ENCODE measurements around the gene LMOD1.
A peak's percentile ranks its signal among the peaks of the same experiment; 100 is the strongest.
"Not testable (repeated sequence)": the region's sequence is repeated elsewhere in the genome, so short reads cannot be mapped to it uniquely, and the experiment has no call there.

The LMOD1 gene

DNA sequence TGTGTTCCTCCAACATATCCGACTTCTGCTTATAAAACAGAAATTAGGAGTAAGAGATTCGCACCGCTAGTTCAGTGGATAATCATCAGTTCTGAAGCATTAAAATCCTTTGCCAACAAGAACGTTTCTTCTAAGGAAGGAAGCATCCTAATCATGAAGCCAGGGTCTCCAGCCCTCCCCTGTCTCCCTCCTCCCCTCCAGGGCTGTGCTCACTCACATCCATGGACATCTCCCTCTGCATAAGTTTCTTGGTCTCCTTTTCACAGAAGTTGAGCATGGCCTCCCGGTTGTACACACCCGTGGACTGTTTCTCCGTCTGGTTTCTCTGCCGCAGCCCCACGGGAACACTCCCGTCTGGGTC lies 505 bp downstream of the LMOD1 start:
- DNase-seq, result no peak

DNA sequence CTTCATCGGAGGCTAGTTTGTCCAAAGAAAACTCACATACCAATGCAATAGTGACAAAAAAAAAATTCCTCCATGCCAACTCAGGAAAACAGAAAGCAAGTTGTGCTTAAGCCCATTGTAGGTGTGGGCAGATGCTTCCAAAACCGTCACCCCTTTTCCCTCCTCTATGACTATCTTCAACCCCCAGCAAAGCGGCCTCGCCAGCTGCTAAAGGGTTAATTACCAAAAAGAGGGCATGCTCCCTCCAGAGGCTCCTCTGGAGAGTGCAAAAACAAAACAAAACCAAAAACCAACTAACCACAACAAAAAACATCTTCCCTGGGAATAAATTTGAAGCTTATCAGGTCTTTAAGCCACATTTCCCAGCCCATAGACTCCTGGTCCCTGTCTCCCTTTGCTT lies 1.2 kb downstream of the LMOD1 start:
- no peak for DNase-seq

DNA sequence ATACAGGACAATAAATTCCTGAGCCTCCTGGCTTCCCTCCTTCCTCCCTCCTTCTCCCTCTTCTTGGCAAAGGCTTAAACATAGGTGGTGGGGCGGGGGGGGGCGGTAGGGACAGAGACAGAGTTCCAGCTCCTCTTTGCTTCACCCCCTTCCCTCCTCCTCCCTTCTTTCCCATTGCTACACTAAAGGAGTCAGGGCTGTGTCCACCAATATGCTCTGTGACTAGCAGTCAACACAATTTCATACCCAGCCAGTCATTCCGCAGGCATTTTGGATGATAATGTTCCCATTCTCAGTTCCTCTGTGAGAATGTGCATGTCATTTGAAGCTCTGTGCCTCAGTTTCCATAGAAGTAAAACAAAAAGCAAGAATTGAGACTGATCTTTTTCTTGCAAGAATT lies 1.7 kb downstream of the LMOD1 start:
- DNase-seq, result no peak

DNA sequence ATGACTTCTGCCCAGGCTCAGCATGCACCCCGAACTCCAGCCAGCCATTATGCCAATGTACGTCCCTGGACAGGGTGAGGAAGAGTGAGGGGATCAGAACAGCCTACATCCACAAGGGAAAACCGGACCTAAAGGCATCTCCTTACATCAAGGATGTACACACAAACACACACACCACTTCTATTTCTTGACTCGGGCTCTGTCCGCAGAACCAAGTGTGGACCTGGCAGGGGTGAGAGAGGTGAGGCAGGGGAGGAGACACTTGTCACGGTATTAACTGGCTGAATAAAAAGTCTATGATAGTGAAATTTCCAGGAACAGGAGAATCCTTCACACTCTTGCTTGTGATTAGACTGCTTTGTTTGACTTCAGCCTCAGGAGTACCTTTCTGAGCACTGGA lies 2.3 kb downstream of the LMOD1 start:
- no peak for DNase-seq

DNA sequence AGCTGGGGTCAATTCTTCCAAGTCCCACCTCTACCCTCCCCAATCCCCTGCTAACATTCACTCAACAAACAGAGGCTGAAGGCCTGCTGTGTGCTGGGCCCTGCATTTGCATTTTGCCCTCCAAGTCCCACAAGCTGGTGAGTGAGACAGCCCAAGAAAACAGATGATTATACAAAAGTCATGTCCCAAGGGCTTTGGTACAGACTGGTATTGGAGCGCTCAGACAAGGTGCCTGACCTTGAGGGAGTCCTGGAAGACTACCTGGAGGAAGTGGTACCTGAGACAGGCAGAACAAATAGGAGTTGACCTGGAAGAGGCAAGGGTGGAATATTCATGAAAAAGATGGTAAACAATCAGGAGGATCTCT lies 4.2 kb downstream of the LMOD1 start:
- no peak for DNase-seq

DNA sequence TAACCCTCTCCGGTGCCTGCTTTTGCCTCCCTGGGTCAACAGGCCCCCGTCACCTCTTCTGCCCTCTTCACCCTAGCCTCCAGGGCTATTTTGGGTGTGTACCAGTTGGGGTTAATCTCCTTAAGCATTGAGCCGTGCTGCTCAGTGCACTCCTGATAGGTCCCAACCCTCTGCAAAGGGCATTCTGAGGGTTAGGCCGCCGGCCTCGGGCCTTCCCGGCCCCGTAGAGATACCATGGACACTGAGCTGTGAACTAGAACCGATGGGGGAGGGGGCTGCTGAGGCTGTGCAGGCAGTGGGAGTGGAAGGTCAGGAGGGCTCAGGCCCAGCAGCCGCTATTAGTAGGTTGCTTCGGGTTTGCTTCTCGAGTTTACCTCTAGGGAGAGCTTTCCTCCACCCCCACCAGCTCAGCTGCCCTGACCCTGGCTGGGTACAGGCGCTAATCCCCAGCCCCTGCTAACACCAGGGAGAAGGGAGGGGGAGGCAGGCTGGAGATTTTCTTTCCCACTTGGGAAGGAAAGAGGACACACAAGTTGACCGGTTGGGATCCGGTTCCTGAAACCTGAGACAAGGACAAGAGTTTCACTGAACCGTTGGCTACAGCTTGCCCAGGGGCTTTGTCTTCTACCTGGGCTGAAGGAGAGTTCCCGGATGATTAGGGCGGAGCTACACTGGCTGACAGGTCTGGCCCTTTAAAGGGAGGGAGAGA lies 4.8 kb downstream of the LMOD1 start:
- no peak for DNase-seq

DNA sequence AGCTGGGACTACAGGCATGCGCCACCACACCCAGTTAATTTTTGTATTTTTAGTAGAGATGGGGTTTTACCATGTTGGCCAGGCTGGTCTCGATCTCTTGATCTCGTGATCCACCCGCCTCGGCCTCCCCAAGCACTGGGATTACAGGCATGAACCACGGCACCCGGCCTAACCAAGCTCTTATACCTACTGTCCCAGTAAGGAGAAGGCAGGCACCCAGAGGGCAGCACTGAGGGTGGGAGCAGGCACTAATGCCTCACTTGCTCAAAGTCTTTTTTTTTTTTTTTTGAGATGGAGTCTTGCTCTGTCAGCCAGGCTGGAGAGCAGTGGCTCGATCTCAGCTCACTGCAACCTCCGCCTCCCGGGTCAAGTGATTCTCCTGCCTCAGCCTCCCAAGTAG lies 6.0 kb downstream of the LMOD1 start:
- not testable (repeated sequence) for DNase-seq

DNA sequence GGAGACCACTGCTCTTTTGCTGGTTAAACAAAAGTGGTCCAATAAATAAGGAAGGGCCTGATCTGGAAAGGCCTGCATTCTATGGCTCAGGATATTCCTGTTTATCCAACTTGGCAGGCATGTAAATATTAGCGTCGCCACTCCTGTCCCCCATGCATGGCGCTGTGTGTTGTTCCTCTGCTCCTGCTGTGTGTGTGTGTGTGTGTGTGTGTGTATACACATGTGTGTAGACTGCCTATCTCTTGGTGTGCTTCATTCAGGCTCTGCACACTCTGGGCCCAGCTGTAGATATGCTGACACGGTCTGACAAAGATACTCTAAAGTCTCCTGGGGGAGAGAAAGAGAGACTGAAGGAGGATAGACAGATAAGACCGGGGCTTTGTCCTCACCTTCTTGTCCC lies 6.8 kb downstream of the LMOD1 start:
- DNase-seq, result no peak

DNA sequence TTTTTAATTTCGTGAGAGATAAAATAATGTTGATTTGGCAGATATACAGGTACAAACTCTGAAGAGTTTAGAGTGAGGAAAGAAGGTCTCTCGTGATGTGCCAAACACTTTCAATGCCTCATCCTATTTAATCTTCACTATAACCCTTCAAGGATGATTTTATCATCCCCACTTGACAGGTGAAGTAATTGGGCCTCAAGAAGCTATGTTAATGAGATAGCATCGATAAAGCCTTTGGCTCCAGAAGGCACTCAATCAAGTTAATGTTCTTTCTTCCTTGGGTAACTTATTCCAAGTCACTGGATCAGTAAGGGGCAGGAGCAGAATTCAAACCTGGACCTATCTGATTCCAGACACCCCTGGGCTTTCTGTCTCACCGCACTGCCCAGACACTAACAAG lies 7.2 kb downstream of the LMOD1 start:
- DNase-seq, result no peak

DNA sequence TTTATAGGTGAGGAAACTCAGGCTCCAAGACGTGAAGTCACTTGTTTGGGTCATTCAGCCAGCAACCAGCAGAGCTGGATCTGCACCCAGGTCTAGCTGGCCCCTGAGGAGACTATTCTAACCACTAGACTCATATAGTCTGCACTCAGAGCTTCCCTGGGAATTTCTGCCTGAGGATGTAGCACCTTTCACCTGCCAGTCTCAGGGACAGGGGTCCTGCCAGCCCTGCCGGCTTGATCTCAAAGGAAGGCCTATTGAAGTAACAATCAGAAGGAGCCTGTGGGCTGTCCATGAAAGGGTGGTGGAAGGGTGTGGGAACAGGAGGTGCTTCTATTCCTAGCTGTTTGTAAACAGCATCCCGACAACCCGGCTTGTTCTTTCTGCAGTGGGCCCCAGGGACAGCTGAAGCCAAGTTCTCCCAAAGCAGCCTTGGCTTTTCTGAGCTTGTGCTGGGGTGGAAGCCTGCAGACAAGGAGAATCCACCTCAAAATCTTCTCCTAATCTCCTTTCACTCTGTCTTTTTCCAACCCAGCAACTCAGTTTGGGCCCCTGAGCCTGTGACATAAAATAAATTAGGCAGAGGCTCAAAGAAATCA lies 7.8 kb downstream of the LMOD1 start:
- DNase-seq, result no peak

DNA sequence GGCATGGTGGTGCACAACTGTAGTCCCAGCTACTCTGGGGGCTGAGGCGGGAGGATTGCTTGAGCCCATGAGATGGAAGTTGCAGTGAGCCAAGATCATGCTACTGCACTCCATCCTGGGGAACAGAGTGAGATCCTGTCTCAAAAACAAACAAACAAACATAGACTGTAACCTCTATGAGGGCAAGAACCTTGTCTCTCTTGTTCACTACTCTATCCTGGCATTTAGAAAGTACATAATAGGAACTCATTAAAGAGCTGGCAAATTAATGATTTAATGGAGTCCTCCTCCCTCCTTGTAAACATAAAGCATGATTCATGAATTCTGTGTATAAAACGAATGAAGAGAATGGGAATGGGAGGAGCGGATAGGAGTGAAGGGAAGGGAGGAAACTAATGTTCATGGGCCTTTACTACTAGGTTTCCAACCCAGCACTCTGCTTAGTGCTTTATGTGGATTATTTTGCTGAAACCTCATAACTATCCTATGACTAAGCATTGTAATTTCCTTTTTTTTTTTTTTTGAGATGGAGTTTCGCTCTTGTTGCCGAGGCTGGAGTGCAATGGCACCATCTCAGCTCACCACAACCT lies 8.6 kb downstream of the LMOD1 start:
- no peak for DNase-seq

DNA sequence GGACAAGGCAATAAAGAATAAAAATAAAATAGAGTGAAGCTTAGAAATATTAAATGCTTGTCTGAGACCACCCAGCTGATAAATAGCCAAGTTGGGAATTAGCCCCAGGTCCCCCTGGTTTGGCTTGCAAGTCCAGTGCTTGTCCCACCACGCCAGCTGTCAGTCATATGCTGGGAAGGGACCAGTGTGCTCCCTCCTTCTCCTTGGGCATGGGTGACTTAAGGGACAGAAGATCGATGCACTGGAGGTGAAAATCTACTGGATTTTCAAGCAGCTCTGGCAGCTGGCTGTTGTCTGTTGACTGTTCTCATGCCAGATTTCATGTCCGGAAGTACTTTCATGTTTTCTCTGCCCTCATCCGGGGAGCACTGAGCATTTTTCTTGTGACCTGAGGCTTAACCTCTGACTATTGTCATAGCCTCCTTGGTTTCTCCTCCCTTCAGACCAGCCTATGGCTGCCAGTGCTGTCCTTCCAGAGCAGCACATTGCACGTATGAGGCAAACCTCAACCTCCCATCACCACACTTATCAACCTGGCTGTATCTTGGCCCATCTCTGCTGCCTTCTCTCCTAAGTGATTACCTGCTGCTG lies 12.4 kb downstream of the LMOD1 start:
- no peak for DNase-seq

DNA sequence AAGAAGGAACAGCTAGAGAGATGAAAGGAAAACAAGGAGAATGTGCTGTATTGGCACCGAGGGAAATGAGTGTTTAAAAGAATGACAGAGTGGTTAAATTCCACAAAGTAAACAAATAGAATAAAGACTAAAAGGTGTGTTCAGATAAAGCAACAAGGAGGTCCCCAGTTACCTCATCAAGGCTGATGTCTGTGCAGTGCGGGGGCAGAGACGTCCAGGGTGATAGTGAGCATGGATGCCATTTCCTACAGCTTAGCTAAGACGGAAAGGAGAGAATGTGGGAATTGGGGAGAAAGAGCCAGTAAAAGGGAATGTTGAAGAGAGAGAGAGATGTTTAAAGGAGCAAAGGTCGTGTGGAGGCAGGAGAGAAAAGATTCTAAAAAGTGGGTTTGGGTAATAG lies 15.5 kb downstream of the LMOD1 start:
- DNase-seq, result no peak

DNA sequence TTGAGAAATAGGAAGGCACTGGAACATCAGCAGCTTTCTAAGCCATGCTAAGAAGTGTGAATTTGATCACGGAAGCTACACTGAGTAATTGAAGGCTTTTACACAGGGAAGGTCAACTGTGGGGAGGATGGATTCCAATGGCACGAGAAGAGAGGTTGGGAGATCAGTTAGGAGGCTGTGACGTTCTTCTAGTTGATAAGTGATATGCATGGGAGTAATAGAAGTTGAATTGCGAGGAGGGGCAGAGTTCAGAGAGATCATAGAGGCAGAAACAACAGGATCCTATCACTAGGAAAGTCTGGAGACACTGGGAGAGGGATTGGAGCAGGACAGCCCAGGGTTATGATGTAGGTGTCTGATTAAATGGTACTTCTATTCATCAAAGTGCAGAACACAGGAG lies 16.2 kb downstream of the LMOD1 start:
- DNase-seq, result no peak

DNA sequence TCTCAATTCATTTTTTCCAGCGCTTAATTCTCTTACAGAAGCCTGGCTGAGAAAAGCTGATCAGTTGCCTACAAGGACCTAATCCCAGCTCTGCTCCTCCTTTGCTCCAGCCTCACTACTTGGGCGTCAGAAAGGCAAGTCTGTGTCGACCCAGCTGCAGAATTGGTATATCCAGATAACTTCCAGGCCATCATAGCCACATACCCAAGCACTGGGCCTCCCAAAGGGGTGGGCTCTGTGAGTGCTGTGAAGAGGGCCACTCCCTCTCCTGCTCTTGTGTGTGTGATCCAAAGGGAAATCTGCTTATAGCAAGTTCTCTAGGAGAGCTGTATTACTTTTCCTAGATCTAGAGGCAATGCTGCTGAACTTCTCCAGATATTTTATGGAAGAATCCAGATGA lies 18.1 kb downstream of the LMOD1 start:
- DNase-seq, result no peak

DNA sequence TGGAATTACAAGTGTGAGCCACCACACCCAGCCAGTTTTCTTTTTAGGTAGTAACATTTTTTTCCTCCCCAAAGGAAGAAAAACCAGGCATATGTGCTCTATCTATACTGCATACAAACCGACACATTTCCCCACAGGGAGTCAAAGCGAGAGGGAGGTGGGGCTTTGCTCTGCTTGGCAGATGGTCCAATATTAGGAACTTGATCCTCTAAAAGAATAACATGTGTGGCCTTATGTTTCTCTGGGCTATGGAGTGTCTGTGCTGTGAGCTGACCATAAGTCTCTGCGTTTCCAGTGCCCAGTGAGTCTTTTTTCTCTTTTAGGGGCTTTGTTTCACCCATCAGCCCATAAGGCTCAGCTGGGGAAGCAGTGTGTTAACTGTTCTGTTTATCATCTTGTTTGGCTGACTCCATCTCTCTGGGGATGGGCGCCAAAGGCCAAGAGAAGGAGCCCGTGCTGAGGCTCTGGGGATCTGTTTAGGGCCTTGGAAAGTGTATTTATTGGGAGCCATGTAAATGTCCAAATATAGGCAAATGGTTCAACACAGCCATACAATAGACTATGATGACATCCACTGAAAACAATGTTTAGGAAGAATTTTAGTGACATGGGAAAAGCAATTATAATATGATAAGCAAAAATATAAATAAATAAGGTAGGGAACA lies 20.2 kb downstream of the LMOD1 start:
- no peak for DNase-seq

DNA sequence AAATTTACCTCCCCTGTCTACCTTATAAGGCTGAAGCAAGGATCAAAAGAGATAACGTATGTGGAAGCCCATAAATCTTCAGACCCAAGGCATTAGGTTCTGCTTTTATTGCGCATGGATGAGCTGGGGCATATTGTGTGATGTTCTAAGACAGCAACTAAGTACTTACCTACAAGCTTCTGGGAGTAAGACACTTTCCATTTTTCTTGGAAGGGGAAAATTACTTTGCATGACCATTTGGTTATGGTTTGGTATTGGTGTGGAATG lies 21.1 kb downstream of the LMOD1 start:
- no peak for DNase-seq

DNA sequence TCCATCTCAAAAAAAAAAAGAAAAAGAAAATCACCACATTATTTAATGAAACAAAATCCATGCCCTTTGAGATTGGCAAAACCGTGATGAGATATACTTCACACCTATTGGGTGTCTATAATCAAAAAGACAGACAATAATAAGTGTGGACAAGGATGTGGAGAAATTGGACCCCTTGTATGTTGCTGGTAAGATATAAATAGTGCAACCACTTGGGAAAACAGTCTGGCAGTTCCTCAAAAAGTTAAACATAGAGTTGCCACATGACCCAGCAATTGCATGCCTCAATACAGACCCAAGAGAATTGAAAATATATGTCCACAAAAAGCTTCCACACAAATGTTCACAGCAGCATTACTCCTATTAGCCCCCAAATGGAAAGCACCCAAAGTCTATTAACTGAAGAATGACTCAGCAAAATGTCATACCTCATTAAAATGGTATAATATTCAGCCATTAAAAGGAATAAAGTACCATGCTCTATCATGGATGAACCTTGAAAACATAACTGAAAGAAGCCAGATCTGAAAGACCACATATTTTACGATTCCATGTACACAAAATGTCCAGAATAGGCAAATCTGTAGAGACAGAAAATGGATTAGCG lies 24.3 kb downstream of the LMOD1 start:
- DNase-seq, result no peak

DNA sequence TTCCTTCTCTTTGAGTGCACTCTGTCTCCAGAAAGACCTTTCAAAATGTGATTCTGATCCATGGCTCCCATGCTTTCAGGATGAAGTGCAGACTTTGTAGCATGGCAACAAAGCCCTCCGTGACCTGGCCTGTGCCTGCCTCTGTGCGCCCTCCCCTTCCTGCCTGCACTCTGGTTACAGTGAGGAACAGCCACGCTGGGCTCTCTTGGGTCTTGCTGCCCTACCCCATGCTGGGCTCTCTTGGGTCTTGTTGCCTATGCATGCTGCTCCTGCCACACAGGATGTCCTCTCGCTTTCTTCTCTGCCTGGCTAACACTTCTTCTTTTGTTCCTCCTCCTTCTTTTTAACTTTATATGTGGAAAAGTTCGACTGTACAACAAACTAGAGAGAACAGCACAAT lies 28.0 kb downstream of the LMOD1 start:
- DNase-seq, result no peak

DNA sequence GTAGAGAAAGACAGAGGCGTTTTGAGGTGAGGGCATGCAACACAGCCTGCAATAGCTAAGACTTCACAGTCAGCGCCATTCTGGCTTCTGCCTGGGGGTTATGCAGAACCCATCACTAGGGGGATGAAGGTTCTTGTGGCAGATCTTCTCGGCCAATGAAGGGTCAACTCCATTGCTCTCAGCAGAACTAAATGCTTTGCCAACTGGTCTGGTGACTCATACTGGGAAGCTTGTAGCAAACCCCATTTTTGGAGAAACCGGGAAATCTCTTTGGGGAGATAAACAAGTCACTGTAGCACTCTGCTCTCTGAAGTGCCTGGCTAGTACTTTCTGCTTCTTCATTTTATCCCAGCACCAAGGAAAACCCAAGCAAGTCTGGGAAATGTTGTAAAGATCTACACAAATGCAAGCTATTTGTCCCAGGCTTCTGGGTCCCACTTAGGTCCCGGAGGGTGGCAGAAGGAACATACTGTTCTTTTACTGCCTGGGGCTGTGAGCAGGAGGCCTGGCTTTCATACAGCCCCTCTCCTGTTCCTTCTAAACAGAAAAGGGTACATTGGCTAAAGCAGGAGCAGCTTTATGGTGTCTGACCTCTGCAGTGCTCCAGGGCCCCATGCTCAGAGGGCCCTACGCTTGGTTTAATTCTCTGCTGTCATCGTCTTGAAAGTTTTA lies 28.9 kb downstream of the LMOD1 start:
- DNase-seq, result no peak

DNA sequence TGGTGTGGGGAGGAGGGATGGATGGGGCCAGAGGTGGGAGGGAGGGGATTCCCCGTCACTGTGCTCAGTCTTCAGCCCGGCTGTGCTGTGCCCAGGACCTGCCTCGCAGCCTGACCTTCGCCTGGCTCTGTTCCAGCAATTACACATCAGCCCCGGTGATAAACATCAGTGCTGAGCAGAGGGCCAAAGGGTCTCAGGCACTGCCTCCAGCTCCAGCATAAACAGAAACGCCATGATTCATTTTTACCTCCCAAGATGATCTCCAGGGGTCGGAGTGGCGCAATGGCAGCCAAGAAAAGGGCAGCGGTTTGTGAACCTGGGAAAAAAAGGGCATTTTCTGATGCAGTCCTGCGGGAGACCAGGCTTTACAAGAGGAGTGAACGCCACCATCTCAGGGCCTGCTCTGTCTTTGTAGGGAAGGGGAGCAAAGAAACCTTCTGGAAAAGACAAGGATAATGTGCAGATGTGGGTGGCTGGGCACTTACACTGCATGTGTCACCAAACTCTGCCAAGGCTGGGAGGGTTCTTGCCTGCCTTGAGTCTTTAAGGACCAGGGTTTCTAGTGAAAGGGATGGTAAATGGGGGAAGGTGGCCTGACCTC lies 29.6 kb downstream of the LMOD1 start:
- peak; percentile 61 for DNase-seq

DNA sequence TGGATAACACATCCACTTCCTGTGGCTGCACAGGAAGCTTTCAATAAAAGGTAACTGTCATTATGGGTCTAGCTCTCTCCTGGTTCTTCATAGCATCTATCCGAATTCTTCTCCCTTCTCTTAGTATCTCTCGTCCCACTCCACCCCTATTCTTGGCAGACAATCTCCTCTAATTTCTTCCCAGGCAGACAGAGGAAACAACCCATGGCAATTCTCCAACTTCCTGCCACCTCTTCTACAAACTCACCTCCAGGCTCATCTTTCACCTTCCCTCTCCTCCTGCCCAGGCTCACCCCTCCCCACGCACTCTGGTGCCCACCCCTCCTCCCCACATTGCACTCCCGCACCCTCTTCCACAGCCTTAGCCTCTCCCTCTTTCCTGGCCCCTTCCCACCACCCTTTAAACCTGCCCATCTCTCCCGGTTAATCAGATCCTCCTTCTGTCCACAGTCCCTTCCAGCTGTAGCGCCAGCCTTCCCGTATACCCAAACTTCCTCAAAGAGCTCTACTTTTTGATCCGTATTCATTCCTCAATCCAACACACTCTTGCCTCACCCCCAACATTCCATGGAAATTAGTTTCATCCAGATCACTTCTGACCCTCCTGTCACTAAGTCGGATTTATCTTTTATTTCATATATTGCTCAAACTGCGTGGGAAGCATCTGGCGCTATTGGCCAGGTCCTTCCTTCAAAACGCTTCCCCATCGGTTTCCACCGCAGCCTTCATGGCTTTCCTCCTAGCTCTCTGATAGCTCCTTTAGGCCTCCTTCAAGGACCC lies 31.7 kb downstream of the LMOD1 start:
- DNase-seq, result no peak
